Choroid plexus epithelial cell (primary cell): Measurements from ENCODE around the gene HSPBP1.

ENCODE experiments used
- DNase-seq: peaks from one replicate; pipeline ENCODE4 v3.0.0-alpha.2; 2010; ENCODE audit warnings: low read depth
- H3K4me3 ChIP-seq: 2 replicates; pipeline ENCODE4 v1.5.1; 2011; ENCODE audit warnings: low read depth, mild to moderate bottlenecking, control low read depth, low read length, moderate library complexity
- TF ChIP-seq, protein P1 (sequence below): conservative IDR thresholded peaks from 2 replicates; pipeline ENCODE4 v1.5.1; 2011; ENCODE audit warnings: low read depth, mild to moderate bottlenecking, control low read depth, inconsistent platforms, low read length, moderate library complexity

HSPBP1 gene

DNA sequence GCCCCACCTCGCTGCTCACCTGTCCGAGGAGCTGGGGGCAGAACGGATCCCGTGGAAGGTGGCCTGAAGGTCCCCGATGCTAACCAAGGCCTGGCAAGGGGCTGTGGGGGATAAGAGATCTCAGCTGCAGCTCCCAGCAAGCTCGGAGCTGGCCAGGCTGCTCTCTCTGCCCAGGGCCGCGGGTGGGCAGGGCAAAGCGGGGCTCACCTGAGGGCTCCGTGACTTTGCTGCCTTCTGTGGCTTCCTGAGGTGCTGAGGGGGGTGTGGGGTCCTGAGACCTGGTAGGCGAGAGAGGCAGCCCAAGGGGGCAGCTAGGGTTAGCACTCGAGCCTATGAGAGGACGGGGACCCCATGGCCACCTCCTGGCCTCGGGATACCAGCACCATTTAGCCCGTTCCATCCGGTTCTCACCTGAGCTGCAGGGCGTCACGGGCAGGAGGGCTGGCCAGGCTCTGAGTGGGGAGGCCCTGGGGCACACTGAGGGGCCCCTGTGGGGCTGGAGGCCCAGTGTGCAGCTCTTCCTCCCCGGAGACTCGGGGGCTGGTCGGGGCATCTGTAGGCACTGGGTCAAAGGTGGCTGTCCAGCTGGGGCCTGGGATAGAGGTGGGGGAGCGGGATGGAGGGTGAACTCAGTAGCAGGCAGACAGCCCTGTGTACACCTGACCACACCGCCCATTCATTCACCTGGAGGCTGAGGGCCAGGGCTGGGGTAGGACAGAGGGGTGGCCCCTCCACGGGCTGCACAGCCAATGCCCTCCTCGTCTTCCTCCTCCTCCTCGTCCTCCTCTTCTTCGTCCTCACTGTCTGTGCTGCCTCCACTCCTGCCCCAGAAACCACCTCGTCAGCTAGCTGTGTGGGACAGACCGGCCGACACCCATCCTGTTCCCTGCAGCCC is 48.3 kb downstream of the HSPBP1 start:
- TF ChIP-seq, protein P1, sequence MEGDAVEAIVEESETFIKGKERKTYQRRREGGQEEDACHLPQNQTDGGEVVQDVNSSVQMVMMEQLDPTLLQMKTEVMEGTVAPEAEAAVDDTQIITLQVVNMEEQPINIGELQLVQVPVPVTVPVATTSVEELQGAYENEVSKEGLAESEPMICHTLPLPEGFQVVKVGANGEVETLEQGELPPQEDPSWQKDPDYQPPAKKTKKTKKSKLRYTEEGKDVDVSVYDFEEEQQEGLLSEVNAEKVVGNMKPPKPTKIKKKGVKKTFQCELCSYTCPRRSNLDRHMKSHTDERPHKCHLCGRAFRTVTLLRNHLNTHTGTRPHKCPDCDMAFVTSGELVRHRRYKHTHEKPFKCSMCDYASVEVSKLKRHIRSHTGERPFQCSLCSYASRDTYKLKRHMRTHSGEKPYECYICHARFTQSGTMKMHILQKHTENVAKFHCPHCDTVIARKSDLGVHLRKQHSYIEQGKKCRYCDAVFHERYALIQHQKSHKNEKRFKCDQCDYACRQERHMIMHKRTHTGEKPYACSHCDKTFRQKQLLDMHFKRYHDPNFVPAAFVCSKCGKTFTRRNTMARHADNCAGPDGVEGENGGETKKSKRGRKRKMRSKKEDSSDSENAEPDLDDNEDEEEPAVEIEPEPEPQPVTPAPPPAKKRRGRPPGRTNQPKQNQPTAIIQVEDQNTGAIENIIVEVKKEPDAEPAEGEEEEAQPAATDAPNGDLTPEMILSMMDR: no peak
- no peak overlapping the region for H3K4me3 ChIP-seq
- DNase-seq: no peak

GRCh38 chr19:55230780-55231179 is 49.1 kb downstream of the HSPBP1 start:
- no peak for DNase-seq
- TF ChIP-seq, protein P1: no peak
- H3K4me3 ChIP-seq: no peak overlapping the region

- no peak for DNase-seq
- TF ChIP-seq, protein P1: no peak
- H3K4me3 ChIP-seq: no peak overlapping the region
Observed at GRCh38 chr19:55230329-55230728, 49.6 kb downstream of the HSPBP1 start.

DNA sequence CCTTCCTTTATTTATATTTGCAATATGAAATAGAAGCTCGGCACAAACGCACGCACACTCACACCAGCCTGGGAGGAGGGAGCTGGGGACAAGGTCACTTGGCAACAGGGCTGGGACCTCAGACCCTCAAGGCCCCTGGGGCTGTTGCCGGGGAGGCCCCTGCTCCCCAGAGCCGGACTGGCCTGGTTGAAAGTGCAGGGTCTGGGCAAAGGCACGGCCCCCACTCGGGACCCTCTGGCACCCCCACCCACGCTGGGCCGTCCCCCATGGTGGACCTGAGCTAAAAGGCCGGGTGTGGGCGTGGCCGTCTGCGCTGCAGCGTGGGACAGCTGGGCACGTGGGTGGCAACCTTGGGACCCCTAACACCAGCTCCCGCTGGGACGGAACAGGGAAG is 50.1 kb downstream of the HSPBP1 start:
- TF ChIP-seq, protein P1: no peak
- no peak overlapping the region for H3K4me3 ChIP-seq
- DNase-seq: no peak

GRCh38 chr19:55229145-55229788 is 50.6 kb downstream of the HSPBP1 start:
- TF ChIP-seq, protein P1: no peak
- no peak for DNase-seq
- H3K4me3 ChIP-seq: no peak overlapping the region

DNA sequence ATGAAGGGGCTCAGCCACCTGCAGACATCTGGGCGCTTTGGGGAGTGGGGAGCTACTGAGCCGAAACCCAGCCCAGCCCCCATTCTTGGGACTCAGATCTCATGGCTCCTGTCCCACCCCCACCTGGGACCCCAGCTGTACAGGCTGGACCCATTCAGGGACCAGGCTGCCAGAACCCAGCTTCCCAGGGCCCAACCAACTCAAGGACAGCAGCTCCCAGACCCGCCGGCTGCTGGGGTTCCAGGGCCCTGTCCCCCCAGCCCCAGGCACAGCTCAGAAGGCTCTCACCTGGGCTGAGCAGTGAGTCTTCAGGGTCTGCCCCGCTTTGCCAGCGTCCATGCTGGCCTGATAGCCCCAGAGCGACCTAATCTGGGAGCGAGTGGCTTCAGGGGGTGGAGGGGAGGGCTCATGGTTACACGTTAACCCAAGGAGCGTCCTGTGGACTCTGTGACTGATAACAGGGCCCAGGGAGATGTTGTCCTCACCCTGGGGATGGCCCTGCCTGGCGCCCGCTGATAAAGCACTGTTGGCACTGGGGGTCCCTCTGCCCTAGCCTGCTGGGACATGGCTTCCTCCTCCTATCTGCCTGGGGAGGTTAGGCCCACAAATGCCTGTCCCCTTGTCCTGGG is 51.4 kb downstream of the HSPBP1 start, which contains the start of gene TMEM86B:
Gene TMEM86B, minus strand, starts transcription at position 361 of the 629 bp plus-strand sequence. Its CDS starts 22 bp downstream, at position 339.
- TF ChIP-seq, protein P1: no peak
- DNase-seq: no peak
- no peak within 1 kb of the TSS for H3K4me3 ChIP-seq
